Fibroblast of gingiva (primary cell): ENCODE results near the gene PNPO.

Experiments
- DNase-seq: peaks from one replicate; pipeline ENCODE4 v3.0.0-alpha.2; 2011; ENCODE audit warnings: low read depth

PNPO gene

DNA sequence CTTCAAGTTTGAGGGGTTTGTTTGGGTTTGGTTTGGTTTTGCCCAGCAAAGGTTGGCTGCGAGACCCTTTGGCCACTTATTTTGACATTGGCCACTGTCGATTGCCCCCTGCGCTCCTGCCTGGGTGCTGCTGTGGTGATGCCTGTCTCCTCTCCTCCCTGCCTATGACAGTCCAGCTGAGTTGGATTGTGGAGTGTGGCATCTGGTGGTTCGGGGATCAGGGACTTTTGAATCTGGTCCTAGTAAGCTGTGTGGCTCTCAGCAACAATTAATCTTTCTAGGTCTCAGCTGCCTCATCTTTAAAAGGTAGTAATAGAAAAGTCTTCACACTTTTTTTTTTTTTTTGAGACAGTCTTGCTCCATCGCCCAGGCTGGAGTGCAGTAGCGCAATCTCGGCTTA lies 56.7 kb downstream of the PNPO start:
- DNase-seq, result no peak
